ENCODE results near the gene OTOP1.
"Not testable (repeated sequence)": the region's sequence is repeated elsewhere in the genome, so short reads cannot be mapped to it uniquely, and the experiment has no call there.

The OTOP1 gene

GRCh38 chr4:4233610-4234009 lies 6.9 kb upstream of the OTOP1 start:
- no peak for DNase-seq (ENCODE audit: low read depth)

DNA sequence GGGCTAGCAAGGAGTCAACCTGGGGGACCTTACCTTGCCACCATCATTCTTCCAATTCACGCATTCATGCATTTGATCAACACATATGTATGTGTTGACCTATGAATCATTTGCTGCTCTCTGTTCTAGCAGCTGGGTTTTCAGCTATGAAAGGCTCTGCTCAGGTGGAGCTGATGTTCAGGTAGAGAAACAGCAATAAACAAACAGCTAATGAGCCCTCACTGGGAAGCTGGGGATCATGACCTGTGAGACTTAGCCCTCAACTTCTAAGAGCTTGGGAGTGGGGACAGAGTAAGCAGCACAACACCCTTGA lies 1.6 kb upstream of the OTOP1 start:
- no peak for DNase-seq (ENCODE audit: low read depth)

DNA sequence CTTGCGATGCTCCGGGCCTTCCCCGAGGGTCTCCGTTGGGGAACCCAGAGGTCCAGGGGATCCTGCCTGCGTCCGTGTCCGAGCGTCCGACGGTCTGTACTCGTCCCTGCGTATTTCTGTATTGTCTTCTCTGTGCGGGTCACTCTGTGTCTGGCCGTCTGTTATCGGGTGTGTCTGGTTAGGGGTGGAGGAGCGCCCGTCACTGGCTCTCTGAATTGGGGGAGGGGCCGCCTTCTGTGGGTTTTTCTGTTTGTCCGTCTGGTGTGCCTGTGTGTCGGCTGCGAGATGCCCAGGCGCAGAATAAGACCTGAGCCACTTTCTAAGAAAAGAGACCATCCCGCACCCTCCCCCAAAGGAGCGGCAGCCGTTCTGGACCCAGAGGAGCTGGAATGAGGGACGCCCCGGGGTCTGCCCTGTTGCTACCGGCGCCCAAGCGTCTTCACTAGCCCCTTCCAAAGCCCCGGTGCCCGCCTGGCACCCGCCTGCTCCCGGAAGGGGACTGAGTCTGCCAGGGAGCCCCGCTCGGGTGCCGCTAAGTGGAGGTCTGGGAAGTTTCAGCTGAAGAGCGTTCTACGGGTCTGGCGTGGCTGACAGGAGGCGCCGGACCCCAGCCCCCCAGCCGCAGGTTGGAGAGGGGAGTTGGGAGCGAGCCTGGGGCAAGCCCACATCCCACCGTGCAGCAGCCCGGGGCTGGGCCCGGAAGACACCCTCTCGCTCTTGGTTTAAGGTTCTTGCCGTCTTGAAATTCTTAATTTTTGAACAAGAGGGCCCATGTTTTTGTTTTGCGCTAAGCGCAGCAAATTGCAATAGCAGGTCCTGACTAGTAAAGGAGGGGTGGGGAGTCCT lies 1.0 kb upstream of the OTOP1 start:
- DNase-seq (ENCODE audit: low read depth), result no peak

GRCh38 chr4:4225915-4226605 lies 669 bp downstream of the OTOP1 start:
- DNase-seq (ENCODE audit: low read depth), result peak; percentile 7

- DNase-seq (ENCODE audit: low read depth), result peak; percentile 9
Measured at GRCh38 chr4:4217113-4217512, 9.6 kb downstream of the OTOP1 start.

GRCh38 chr4:4216648-4217047 lies 10.1 kb downstream of the OTOP1 start:
- peak; percentile 63 for DNase-seq (ENCODE audit: low read depth)

DNA sequence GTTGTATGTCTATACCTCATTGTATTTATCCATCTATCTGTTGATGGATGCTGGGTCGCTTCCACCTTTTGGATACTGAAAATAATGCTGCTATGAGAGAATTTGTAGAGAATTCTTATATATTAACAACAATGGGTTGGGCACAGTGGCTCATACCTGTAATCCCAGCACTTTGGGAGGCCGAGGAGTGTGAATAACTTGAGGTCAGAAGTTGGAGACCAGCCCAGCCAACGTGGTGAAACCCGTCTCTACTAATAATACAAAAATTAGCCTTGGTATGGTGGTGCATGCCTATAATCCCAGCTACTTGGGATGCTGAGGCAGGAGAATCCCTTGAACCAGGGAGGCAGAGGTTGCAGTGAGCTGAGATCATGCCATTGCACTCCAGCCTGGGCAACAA lies 13.1 kb downstream of the OTOP1 start:
- DNase-seq (ENCODE audit: low read depth), result not testable (repeated sequence)

DNA sequence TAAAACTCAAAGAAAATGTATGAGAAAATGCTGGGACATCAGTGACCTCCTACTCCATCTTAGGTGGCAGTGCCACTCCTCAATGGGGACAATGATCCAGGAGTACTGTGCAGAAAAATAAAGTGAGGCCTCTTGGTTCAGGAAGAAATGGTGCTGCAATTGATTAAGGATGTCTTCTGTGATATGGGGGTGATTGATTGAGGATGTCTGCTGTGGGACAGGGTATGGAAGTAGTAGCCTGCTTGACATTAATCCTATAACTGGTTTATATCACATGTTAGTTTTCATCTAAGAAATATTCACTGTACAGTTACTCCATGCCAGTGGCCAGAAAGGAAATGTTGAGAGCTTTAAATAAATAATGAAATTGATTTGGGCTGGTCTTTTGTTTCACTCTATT lies 20.5 kb downstream of the OTOP1 start:
- no peak for DNase-seq (ENCODE audit: low read depth)

- DNase-seq (ENCODE audit: low read depth), result no peak
Measured at GRCh38 chr4:4204401-4204745, 22.4 kb downstream of the OTOP1 start.

DNA sequence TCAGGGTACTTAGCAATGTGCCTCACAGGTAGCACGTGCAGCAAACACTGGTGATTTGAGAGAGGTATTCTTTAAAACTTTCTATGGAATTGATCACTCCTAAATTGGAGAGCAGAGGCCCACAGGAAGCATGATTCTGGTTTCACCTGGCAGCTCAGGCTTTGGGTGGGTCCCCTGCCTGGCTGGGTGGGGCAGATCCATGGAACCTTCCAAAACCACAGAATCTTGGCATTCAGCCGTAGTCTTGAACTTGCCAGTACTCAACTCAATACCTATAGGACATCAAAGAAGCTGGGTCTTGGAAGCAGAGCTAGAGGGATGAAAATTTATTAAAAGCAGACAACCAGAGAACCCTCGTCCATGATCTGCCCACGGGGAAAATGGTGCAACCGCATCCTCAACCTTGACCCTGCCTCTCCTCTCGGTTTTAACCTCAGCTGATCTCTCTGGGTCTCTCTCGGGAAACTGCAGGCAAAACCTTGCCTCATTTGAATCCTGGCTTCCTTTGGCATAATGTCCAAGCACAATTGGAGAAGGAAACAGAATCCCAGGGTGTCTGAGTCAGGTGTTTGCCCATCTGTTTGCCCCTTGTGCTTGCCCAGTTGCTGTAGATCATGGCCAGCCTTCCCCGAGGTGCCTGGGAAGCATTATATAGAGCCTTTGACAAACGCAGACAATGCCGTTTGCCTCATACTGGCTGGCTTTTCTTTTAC lies 22.9 kb downstream of the OTOP1 start:
- DNase-seq (ENCODE audit: low read depth), result no peak

DNA sequence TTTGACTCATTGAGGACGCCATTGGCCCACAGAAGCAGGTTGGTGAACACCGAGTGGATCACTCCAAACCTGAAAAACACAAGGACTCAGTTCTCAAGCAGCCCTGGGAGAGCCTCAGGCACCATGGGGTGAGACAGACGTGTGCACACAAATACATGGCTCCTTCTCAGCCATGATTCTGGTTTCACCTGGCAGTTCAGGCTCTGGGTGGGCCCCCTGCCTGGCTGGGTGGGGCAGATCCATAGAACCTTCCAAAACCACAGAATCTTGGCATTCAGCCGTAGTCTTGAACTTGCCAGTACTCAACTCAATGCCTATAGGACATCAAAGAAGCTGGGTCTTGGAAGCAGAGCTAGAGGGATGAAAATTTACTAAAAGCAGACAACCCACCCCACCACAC lies 24.2 kb downstream of the OTOP1 start:
- no peak for DNase-seq (ENCODE audit: low read depth)

DNA sequence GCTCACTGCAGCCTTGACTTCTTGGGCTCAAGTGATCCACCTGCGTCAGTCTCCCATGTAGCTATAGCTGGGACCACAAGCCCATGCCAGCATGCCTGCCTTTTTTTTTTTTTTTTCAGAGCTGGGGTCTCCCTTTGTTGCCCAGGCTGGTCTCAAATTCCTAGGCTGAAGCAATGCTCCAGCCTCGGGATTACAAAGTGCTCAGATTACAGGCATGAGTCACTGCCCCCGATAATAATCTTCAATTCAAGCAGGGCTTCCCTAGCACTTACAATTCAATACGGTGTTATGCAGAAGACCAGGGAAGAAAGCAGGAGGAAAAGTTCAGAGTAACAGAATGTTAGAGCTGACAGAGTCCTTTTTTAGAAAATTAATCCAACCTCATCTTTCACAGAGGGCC lies 26.1 kb downstream of the OTOP1 start:
- peak; percentile 13 for DNase-seq (ENCODE audit: low read depth)

DNA sequence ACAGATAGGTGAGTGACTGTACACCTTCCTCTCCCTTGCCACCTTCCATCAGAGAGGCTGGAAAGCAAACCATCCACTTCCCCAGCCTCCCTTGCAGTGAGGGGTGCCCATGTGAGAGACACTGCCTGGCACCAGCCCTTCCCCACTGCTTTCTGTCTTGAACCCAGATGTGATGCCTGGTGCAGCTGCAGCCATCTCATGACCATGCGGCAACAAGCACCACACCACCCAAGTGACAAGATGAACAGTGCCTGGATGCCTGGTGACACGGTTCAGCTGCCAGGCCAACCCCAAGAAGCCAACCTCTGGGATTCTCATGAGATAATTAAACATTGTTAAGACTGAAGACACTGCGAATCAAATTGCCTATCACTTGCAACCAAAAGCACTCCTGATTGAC lies 31.4 kb downstream of the OTOP1 start:
- DNase-seq (ENCODE audit: low read depth), result no peak

DNA sequence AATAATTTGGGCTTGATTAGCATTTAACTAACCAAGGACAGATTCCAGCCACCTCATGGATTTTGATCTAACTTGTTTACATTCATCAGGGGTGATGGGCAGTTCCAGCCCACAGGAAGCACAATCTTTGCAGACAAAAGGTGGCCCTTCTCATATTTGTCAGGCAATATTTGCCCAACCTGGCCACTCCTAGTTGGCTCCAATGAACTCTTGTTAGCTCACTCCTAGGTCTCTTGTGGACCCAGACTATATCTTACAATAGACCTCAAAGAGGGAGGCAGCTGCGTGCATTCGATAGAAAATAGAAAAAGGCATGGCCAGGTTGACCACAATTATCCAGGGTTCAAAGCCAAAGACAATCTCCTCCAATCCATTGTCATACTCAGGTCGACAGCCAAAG lies 38.2 kb downstream of the OTOP1 start:
- DNase-seq (ENCODE audit: low read depth), result not testable (repeated sequence)

DNA sequence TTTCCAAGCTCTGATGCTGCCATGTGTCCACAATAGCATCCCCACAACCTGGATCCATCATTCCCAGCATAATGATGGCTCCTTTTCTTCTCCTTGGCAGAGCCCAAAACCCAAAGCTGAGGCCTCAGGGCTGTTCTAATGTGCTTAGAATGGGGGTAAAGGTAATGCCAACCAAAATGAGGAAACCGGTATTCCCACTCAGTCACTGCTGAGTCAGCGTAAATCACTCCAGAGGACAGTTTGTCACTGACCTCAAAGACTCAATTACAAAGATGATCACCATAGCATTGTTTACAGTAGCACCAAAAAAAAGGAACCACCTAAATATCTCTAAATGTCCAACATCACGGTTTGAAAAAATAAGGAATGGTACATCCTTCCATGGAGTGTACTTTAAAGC lies 41.2 kb downstream of the OTOP1 start:
- no peak for DNase-seq (ENCODE audit: low read depth)

- DNase-seq (ENCODE audit: low read depth), result peak; percentile 4
Measured at GRCh38 chr4:4182835-4183568, 43.7 kb downstream of the OTOP1 start.

GRCh38 chr4:4170596-4171150 lies 56.1 kb downstream of the OTOP1 start:
- no peak for DNase-seq (ENCODE audit: low read depth)

GRCh38 chr4:4167981-4168780 lies 58.5 kb downstream of the OTOP1 start:
- DNase-seq (ENCODE audit: low read depth), result peak; percentile 6

GRCh38 chr4:4166986-4167385 lies 59.7 kb downstream of the OTOP1 start:
- not testable (repeated sequence) for DNase-seq (ENCODE audit: low read depth)

DNA sequence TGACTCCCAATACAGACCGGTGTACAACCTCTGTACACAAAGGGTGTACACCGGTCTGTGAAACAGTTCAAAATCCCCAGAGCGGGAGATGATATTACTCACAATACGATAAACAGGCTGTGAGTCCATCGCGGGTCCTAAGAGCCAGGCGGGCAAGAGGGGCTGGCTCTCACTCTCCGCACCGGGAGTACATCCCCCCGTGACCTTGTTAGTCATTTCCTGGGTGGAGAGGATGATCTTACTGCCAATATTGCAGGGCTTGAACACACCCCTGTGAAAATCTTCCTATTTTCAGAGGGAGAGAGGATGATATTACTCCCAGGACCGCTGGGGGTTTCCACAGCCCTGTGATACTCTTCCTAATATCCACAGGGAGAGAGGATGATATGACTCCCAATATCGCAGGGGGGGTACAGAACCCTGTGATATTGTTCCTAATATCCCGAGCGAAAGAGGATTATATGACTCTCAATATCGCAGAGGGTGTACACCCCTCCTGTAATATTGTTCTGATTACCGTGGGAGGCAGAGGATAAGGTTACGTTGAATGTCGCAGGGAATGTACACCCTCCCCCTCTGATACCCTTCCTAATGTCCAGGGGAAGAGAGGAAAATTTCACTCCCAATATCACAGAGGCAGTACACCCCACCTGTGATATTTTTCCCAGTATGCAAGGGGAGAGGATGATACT lies 60.9 kb downstream of the OTOP1 start:
- not testable (repeated sequence) for DNase-seq (ENCODE audit: low read depth)

Measured in EH (cell line).